ENCODE measurements around the gene SARM1. TPM values are rescaled to one million over a fixed set of nuclear protein-coding genes. Genes with fewer than 3 reads are reported as not detected.

The SARM1 gene
- total and polyA plus RNA-seq, 5 donors, result 4.0 to 8.9 (median 6.3) TPM

- no peak for DNase-seq
- Histone ChIP-seq H3K4me1 (ENCODE audit: control insufficient read depth, insufficient read depth, low read length) (peaks cover 2% of the 10 kb centered on the region), H3K27ac (ENCODE audit: low read length) (no peak overlapping the region), H3K27me3 (ENCODE audit: control insufficient read depth, insufficient read depth) (no peaks in the 10 kb centered on the region), H3K9me3 (ENCODE audit: control insufficient read depth, low read length) (no peaks in the 10 kb centered on the region), H3K4me3 (ENCODE audit: low read length) (no peak overlapping the region)
- WGBS, result 87% methylated on average over 14 of the region's 14 CpGs
- intact Hi-C loops (cut with DNase I), result no loop called here
- ATAC-seq, result no peak
These were observed 29.2 kb upstream of the SARM1 start for GRCh38 chr17:28342313-28342712.

GRCh38 chr17:28343491-28343932 lies 28.0 kb upstream of the SARM1 start:
- WGBS, result 83% methylated on average over 10 of the region's 10 CpGs
- Histone ChIP-seq H3K4me3 (ENCODE audit: low read length) (no peak overlapping the region), H3K27ac (ENCODE audit: low read length) (no peak overlapping the region), H3K9me3 (ENCODE audit: control insufficient read depth, low read length) (no peaks in the 10 kb centered on the region), H3K4me1 (ENCODE audit: control insufficient read depth, insufficient read depth, low read length) (peaks cover 2% of the 10 kb centered on the region), H3K27me3 (ENCODE audit: control insufficient read depth, insufficient read depth) (no peaks in the 10 kb centered on the region)
- ATAC-seq, result no peak
- intact Hi-C loops (cut with DNase I), result no loop called here
- no peak for DNase-seq

GRCh38 chr17:28344011-28344410 lies 27.5 kb upstream of the SARM1 start:
- H3K4me3 ChIP-seq (ENCODE audit: low read length), result no peak overlapping the region
- H3K27me3 ChIP-seq (ENCODE audit: control insufficient read depth, insufficient read depth), result no peaks in the 10 kb centered on the region
- ATAC-seq (no peak), DNase-seq (no peak)
- intact Hi-C loops (cut with DNase I), result no loop called here
- 80% methylated on average over 9 of the region's 9 CpGs for WGBS
- peaks cover 2% of the 10 kb centered on the region for H3K4me1 ChIP-seq (ENCODE audit: control insufficient read depth, insufficient read depth, low read length)
- no peaks in the 10 kb centered on the region for H3K9me3 ChIP-seq (ENCODE audit: control insufficient read depth, low read length)
- H3K27ac ChIP-seq (ENCODE audit: low read length), result no peak overlapping the region

GRCh38 chr17:28344435-28344901 lies 27.0 kb upstream of the SARM1 start:
- DNase-seq, result no peak
- no peak overlapping the region for H3K27ac ChIP-seq (ENCODE audit: low read length)

GRCh38 chr17:28345419-28346198 lies 25.9 kb upstream of the SARM1 start:
- WGBS, result 50% methylated on average over 13 of the region's 13 CpGs
- H3K27ac ChIP-seq (ENCODE audit: low read length), result peak overlapping the region; percentile 5
- H3K9me3 ChIP-seq (ENCODE audit: control insufficient read depth, low read length), result no peaks in the 10 kb centered on the region
- intact Hi-C loops (cut with DNase I), result no loop called here
- no peak overlapping the region for H3K4me3 ChIP-seq (ENCODE audit: low read length)
- peaks cover 2% of the 10 kb centered on the region for H3K4me1 ChIP-seq (ENCODE audit: control insufficient read depth, insufficient read depth, low read length)
- H3K27me3 ChIP-seq (ENCODE audit: control insufficient read depth, insufficient read depth), result no peaks in the 10 kb centered on the region
- DNase-seq (peak in 1 of 3 donors; percentile 58), ATAC-seq (peak; percentile 9 to 49)

More at GRCh38 chr17:28344435-28344901, 27.0 kb upstream of the SARM1 start:
- Histone ChIP-seq H3K9me3 (ENCODE audit: control insufficient read depth, low read length) (no peaks in the 10 kb centered on the region), H3K4me3 (ENCODE audit: low read length) (no peak overlapping the region), H3K27me3 (ENCODE audit: control insufficient read depth, insufficient read depth) (no peaks in the 10 kb centered on the region), H3K4me1 (ENCODE audit: control insufficient read depth, insufficient read depth, low read length) (peaks cover 2% of the 10 kb centered on the region)
- 81% methylated on average over 19 of the region's 19 CpGs for WGBS
- peak in 1 of 2 donors; percentile 2 for ATAC-seq
- intact Hi-C loops (cut with DNase I), result no loop called here

GRCh38 chr17:28346199-28346580 lies 25.3 kb upstream of the SARM1 start:
- no peak for ATAC-seq
- no peaks in the 10 kb centered on the region for H3K27me3 ChIP-seq (ENCODE audit: control insufficient read depth, insufficient read depth)
- no peak for DNase-seq
- no peak overlapping the region for H3K4me3 ChIP-seq (ENCODE audit: low read length)
- H3K27ac ChIP-seq (ENCODE audit: low read length), result no peak overlapping the region
- 70% methylated on average over 2 of the region's 2 CpGs for WGBS
- intact Hi-C loops (cut with DNase I), result no loop called here
- peaks cover 2% of the 10 kb centered on the region for H3K4me1 ChIP-seq (ENCODE audit: control insufficient read depth, insufficient read depth, low read length)
- no peaks in the 10 kb centered on the region for H3K9me3 ChIP-seq (ENCODE audit: control insufficient read depth, low read length)

GRCh38 chr17:28346746-28347246 lies 24.7 kb upstream of the SARM1 start:
- intact Hi-C loops (cut with DNase I), result no loop called here
- Histone ChIP-seq H3K27ac (ENCODE audit: low read length) (no peak overlapping the region), H3K9me3 (ENCODE audit: control insufficient read depth, low read length) (no peaks in the 10 kb centered on the region), H3K27me3 (ENCODE audit: control insufficient read depth, insufficient read depth) (no peaks in the 10 kb centered on the region), H3K4me3 (ENCODE audit: low read length) (no peak overlapping the region), H3K4me1 (ENCODE audit: control insufficient read depth, insufficient read depth, low read length) (peaks cover 2% of the 10 kb centered on the region)
- ATAC-seq (peak; percentile 34 to 44), DNase-seq (peak in 1 of 3 donors; percentile 70)
- WGBS, result 53% methylated on average over 7 of the region's 7 CpGs

GRCh38 chr17:28347261-28347891 lies 24.1 kb upstream of the SARM1 start:
- Histone ChIP-seq H3K9me3 (ENCODE audit: control insufficient read depth, low read length) (no peaks in the 10 kb centered on the region), H3K4me1 (ENCODE audit: control insufficient read depth, insufficient read depth, low read length) (peaks cover 2% of the 10 kb centered on the region), H3K27me3 (ENCODE audit: control insufficient read depth, insufficient read depth) (no peaks in the 10 kb centered on the region), H3K27ac (ENCODE audit: low read length) (peak overlapping the region; percentile 14), H3K4me3 (ENCODE audit: low read length) (no peak overlapping the region)
- intact Hi-C loops (cut with DNase I), result no loop called here
- ATAC-seq (peak; percentile 14 to 18), DNase-seq (no peak)
- WGBS, result 71% methylated on average over 8 of the region's 8 CpGs

- H3K4me1 ChIP-seq (ENCODE audit: control insufficient read depth, insufficient read depth, low read length), result peaks cover 2% of the 10 kb centered on the region
- DNase-seq (no peak), ATAC-seq (peak in 1 of 2 donors; percentile 21)
- no peak overlapping the region for H3K4me3 ChIP-seq (ENCODE audit: low read length)
- H3K27me3 ChIP-seq (ENCODE audit: control insufficient read depth, insufficient read depth), result no peaks in the 10 kb centered on the region
- 81% methylated on average over 3 of the region's 3 CpGs for WGBS
- no peak overlapping the region for H3K27ac ChIP-seq (ENCODE audit: low read length)
- intact Hi-C loops (cut with DNase I), result no loop called here
- no peaks in the 10 kb centered on the region for H3K9me3 ChIP-seq (ENCODE audit: control insufficient read depth, low read length)
These were observed 22.5 kb upstream of the SARM1 start for GRCh38 chr17:28348979-28349378.

GRCh38 chr17:28350271-28350670 lies 21.2 kb upstream of the SARM1 start:
- no peaks in the 10 kb centered on the region for H3K27me3 ChIP-seq (ENCODE audit: control insufficient read depth, insufficient read depth)
- WGBS, result 93% methylated on average over 7 of the region's 7 CpGs
- H3K9me3 ChIP-seq (ENCODE audit: control insufficient read depth, low read length), result no peaks in the 10 kb centered on the region
- peaks cover 2% of the 10 kb centered on the region for H3K4me1 ChIP-seq (ENCODE audit: control insufficient read depth, insufficient read depth, low read length)
- H3K4me3 ChIP-seq (ENCODE audit: low read length), result no peak overlapping the region
- H3K27ac ChIP-seq (ENCODE audit: low read length), result no peak overlapping the region
- ATAC-seq (no peak), DNase-seq (no peak)
- intact Hi-C loops (cut with DNase I), result no loop called here

Measured in right cardiac atrium (tissue), 5 donors.